ENCODE measurements around the gene OR5AS1. TPM values are rescaled to one million over a fixed set of nuclear protein-coding genes. Genes with fewer than 3 reads are reported as not detected.

OR5AS1 gene
- total RNA-seq (2022) (not detected in 2 replicates), Bru-seq, nascent RNA (not detected), BruChase-seq, experiment 1, labeled RNA remaining after a 6-hour chase (not detected), BruChase-seq, experiment 2, labeled RNA remaining after a 2-hour chase (not detected)
- long read RNA-seq = 0 reads

DNA sequence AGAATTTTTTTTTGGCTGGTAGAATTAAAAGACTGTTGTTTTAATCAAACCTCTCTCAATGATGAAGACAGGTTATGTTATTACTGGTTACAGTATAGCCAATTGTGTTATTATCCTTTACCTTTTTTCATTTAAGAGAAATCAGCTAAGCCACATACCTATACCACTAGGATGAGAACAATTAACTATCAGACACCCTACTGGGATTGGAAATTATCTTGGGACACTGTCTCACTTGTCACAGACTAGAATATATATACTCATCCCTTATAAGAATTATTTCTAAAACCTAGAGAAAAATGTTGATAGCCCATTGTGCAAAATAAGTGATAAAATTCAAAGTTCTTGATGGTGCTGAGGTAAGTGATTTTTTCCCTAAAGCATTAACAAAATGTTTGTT is at the start of gene OR5AS1:
Gene OR5AS1 (plus strand): TSS at position 301 of the 400 bp plus-strand sequence. CDS start 2,765 bp downstream, outside the sequence.
- no peaks in the 10 kb centered on the region for H3K4me1 Mint-ChIP-seq (ENCODE audit: low read depth, unreplicated experiment)
- intact Hi-C loops (cut with micrococcal nuclease; ENCODE audit: unreplicated experiment) = no loop called here
- H3K4me3 Mint-ChIP-seq (ENCODE audit: low read depth, unreplicated experiment) = no peak within 1 kb of the TSS
- CTCF ChIA-PET = no interaction called here
- H3K36me3 Mint-ChIP-seq (ENCODE audit: insufficient read depth, unreplicated experiment) = no peaks in the 10 kb centered on the region
- H3K9me3 Mint-ChIP-seq (ENCODE audit: low read depth, unreplicated experiment) = no peaks in the 10 kb centered on the region
- TF ChIP-seq, protein P1, sequence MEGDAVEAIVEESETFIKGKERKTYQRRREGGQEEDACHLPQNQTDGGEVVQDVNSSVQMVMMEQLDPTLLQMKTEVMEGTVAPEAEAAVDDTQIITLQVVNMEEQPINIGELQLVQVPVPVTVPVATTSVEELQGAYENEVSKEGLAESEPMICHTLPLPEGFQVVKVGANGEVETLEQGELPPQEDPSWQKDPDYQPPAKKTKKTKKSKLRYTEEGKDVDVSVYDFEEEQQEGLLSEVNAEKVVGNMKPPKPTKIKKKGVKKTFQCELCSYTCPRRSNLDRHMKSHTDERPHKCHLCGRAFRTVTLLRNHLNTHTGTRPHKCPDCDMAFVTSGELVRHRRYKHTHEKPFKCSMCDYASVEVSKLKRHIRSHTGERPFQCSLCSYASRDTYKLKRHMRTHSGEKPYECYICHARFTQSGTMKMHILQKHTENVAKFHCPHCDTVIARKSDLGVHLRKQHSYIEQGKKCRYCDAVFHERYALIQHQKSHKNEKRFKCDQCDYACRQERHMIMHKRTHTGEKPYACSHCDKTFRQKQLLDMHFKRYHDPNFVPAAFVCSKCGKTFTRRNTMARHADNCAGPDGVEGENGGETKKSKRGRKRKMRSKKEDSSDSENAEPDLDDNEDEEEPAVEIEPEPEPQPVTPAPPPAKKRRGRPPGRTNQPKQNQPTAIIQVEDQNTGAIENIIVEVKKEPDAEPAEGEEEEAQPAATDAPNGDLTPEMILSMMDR (IDR thresholded peaks at IDR 0.05; ENCODE audit: unreplicated experiment) = no peak
- DNase-seq = no peak
- H3K27me3 Mint-ChIP-seq (ENCODE audit: unreplicated experiment) = no peaks in the 10 kb centered on the region
- BruUV-seq (replicated peaks) = no TSS peak
- H3K27ac Mint-ChIP-seq (ENCODE audit: unreplicated experiment) = no peak within 1 kb of the TSS

DNA sequence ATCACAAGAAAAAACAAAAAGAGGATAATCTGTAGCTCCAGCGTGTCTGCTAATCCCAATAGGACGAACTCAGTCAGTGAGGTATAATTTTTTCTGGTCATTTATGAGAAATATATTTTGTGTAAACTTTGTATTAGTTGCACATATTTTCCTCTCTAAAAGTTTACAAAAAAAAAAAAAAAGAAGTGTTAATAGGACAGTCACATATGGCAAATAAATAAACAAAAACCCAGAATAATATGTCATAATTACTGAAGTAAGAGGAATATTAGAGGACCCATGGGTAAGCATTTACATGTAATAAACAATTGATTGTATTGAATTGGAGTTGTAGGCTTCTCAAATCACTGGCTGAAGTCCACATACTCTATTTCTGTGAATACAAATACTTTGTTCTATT is 32.9 kb upstream of the OR5AS1 start, which contains the start of gene OR5F1:
Gene OR5F1 (minus strand): TSS at position 101 of the 400 bp plus-strand sequence. CDS start 0 bp downstream, at position 101.
- intact Hi-C loops (cut with micrococcal nuclease; ENCODE audit: unreplicated experiment) = no loop called here
- no peaks in the 10 kb centered on the region for H3K27me3 Mint-ChIP-seq (ENCODE audit: unreplicated experiment)
- BruUV-seq (replicated peaks) = no TSS peak
- H3K4me3 Mint-ChIP-seq (ENCODE audit: low read depth, unreplicated experiment) = no peak within 1 kb of the TSS
- CTCF ChIA-PET = no interaction called here
- H3K27ac Mint-ChIP-seq (ENCODE audit: unreplicated experiment) = no peak within 1 kb of the TSS
- H3K36me3 Mint-ChIP-seq (ENCODE audit: insufficient read depth, unreplicated experiment) = no peaks in the 10 kb centered on the region
- no peaks in the 10 kb centered on the region for H3K4me1 Mint-ChIP-seq (ENCODE audit: low read depth, unreplicated experiment)
- H3K9me3 Mint-ChIP-seq (ENCODE audit: low read depth, unreplicated experiment) = peaks cover 14% of the 10 kb centered on the region
- TF ChIP-seq, protein P1 (IDR thresholded peaks at IDR 0.05; ENCODE audit: unreplicated experiment) = no peak
- no peak for DNase-seq

DNA sequence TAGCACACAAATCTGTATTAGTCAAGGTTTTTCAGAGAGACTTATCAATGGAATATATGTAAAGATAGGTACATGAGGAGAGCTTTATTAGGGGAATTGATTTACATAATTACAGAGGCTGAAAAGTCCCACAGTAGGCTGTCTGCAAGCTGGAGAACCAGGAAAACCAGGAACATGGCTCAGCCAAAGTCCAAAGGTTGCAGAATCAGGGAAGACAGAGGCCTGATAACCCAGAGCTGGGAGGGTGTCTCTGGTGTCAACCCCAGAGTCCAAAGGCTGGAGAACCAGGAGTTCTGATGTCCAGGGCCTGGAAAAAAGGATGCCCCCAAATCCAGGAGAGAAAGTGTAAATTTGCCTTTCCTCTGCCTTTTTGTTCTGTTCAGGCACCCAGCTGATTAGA is 16.7 kb upstream of the OR5AS1 start:
- CTCF ChIA-PET = no interaction called here
- no peak for DNase-seq
- no peaks in the 10 kb centered on the region for H3K36me3 Mint-ChIP-seq (ENCODE audit: insufficient read depth, unreplicated experiment)
- BruUV-seq (replicated peaks) = no TSS peak
- intact Hi-C loops (cut with micrococcal nuclease; ENCODE audit: unreplicated experiment) = no loop called here
- H3K27ac Mint-ChIP-seq (ENCODE audit: unreplicated experiment) = no peak overlapping the region
- H3K4me1 Mint-ChIP-seq (ENCODE audit: low read depth, unreplicated experiment) = no peaks in the 10 kb centered on the region
- peaks cover 9% of the 10 kb centered on the region for H3K9me3 Mint-ChIP-seq (ENCODE audit: low read depth, unreplicated experiment)
- TF ChIP-seq, protein P1 (IDR thresholded peaks at IDR 0.05; ENCODE audit: unreplicated experiment) = no peak
- H3K27me3 Mint-ChIP-seq (ENCODE audit: unreplicated experiment) = no peaks in the 10 kb centered on the region
- no peak overlapping the region for H3K4me3 Mint-ChIP-seq (ENCODE audit: low read depth, unreplicated experiment)

DNA sequence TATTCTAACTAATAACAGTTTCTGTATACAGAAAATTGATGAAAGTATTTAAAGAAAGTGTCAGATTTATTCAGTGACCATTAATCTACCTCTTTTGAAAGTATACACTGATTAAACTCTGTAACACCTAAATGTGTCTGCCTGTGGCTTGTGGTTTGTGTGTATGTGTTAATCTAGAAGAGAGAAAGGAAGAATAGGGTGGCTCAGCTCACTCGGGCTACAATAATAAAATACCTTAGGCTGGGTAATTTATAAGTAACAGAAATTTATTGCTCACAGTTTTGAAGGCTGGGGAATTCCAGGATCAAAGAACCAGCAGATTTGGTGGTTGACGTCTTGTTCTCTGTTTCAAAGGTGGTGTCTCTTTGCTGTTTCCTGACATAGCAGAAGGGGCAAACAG is 13.6 kb upstream of the OR5AS1 start:
- Mint-ChIP-seq H3K27ac (ENCODE audit: unreplicated experiment) (no peak overlapping the region), H3K4me3 (ENCODE audit: low read depth, unreplicated experiment) (no peak overlapping the region), H3K9me3 (ENCODE audit: low read depth, unreplicated experiment) (peaks cover 12% of the 10 kb centered on the region), H3K36me3 (ENCODE audit: insufficient read depth, unreplicated experiment) (no peaks in the 10 kb centered on the region), H3K4me1 (ENCODE audit: low read depth, unreplicated experiment) (no peaks in the 10 kb centered on the region), H3K27me3 (ENCODE audit: unreplicated experiment) (no peaks in the 10 kb centered on the region)
- intact Hi-C loops (cut with micrococcal nuclease; ENCODE audit: unreplicated experiment) = no loop called here
- CTCF ChIA-PET = no interaction called here
- no peak for DNase-seq
- BruUV-seq (replicated peaks) = no TSS peak
- TF ChIP-seq, protein P1 (IDR thresholded peaks at IDR 0.05; ENCODE audit: unreplicated experiment) = no peak

Measured in Calu3 (cell line).